Measurements from ENCODE around the gene PIP4K2A. TPM values are rescaled to one million over a fixed set of nuclear protein-coding genes. Genes with fewer than 3 reads are reported as not detected.
"Not testable (repeated sequence)": the region's sequence is repeated elsewhere in the genome, so short reads cannot be mapped to it uniquely, and the experiment has no call there.

PIP4K2A gene
- total RNA-seq, 4 donors from 2014 or later, result 29.3 to 52.4 (median 34.5) TPM

DNA sequence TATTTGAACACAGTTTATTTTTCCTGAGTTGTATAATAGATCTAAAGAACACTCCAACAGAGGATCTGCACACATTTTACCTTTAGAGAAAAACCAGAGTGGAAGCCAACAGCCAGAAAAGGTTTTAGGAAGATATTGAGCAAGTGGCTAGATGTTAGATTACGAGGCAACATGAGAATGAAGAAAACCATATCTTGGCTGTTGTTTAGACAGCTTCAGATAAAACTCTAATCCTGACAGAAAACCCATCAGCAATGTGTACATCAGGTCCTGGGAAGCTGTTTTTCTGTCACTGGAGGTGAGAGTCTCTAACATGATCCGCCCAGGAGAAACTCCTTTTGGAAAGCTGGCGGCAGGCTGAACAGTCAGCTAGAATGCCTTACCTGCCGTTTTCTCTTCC is 209.6 kb downstream of the PIP4K2A start:
- Histone ChIP-seq H3K27ac (no peak overlapping the region), H3K4me1 (peaks cover 0 to 10% (median 4%) of the 10 kb centered on the region in 4 donors)
- 83 to 91% methylated on average over 4 of the region's 4 CpGs for WGBS, 2 donors

DNA sequence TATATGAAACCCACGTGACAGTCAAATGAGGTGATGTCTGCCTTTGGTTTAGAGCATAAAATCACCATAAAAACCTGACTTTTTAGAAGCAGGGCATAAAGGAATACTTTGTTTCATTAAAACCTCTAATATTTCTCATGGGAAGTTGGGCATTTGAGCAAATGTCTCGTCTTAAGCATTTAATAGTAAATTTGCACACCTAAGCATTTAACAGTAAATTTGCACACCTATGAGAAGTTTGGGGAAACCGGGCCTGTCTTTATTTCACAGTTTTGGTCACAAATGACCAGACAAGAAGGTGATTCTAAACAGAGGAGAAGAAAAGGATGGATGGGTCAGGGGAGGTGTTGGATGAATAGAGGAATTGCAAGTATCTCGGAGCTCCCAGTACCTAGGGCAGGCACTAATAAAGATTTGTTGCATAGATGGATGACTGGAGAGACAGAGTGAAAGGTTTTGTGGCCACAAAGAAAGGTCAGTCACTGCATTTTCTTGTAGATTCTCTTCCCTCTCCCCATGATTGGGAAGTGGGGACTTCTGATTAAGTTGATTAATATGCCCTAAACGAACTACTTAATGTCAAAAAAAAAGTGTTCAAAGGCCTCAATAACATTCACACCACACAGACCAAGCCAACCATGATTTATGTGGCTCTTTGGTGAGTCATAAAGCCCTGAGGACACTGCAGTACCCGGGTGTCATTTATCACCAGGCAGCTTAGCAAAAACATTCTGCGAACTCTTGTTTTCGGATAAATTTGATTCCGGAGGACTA is 210.9 kb downstream of the PIP4K2A start:
- DNase-seq (ENCODE audit: low spot score in 2 of 2), result no peak
- Histone ChIP-seq H3K27ac (no peak overlapping the region), H3K9me3 (no peaks in the 10 kb centered on the region), H3K4me3 (no peak overlapping the region), H3K4me1 (peaks cover 0 to 10% (median 4%) of the 10 kb centered on the region in 4 donors), H3K27me3 (no peaks in the 10 kb centered on the region), H3K36me3 (no peaks in the 10 kb centered on the region)
- TF ChIP-seq POLR2A (IDR thresholded peaks at IDR 0.05) (no peak), EP300 (IDR thresholded peaks at IDR 0.05) (no peak)
- TF ChIP-seq, protein P1, sequence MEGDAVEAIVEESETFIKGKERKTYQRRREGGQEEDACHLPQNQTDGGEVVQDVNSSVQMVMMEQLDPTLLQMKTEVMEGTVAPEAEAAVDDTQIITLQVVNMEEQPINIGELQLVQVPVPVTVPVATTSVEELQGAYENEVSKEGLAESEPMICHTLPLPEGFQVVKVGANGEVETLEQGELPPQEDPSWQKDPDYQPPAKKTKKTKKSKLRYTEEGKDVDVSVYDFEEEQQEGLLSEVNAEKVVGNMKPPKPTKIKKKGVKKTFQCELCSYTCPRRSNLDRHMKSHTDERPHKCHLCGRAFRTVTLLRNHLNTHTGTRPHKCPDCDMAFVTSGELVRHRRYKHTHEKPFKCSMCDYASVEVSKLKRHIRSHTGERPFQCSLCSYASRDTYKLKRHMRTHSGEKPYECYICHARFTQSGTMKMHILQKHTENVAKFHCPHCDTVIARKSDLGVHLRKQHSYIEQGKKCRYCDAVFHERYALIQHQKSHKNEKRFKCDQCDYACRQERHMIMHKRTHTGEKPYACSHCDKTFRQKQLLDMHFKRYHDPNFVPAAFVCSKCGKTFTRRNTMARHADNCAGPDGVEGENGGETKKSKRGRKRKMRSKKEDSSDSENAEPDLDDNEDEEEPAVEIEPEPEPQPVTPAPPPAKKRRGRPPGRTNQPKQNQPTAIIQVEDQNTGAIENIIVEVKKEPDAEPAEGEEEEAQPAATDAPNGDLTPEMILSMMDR (IDR thresholded peaks at IDR 0.05), result no peak
- 52 to 72% methylated on average over 9 of the region's 9 CpGs for WGBS, 2 donors

More for the DNA sequence above, 209.6 kb downstream of the PIP4K2A start:
- Histone ChIP-seq H3K9me3 (peaks cover 0 to 9% (median 0%) of the 10 kb centered on the region in 4 donors), H3K27me3 (no peaks in the 10 kb centered on the region), H3K4me3 (no peak overlapping the region), H3K36me3 (no peaks in the 10 kb centered on the region)
- TF ChIP-seq EP300 (IDR thresholded peaks at IDR 0.05) (no peak), POLR2A (IDR thresholded peaks at IDR 0.05) (no peak)
- TF ChIP-seq, protein P1 (IDR thresholded peaks at IDR 0.05), result no peak
- no peak for DNase-seq (ENCODE audit: low spot score in 2 of 2)

DNA sequence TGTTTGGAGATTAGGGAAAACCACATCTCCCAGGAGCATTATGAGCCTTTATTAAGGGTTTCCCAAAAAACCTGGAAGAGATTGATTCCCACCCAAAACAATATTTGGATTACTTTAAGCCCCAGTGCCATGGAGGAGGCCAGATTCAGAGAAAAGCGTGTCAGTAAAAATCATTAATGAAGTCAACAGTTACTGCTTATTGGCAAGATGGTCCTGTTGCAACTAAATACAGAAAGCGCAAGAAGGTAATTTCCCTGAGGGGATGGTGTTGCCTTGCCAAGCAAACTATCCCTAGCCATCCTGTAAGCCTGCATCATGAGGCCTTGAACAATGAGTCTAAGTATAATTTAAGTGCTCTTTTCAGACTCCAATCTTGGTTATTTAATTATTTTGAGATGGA is 212.5 kb downstream of the PIP4K2A start:
- 90 to 94% methylated on average over 2 of the region's 2 CpGs for WGBS, 2 donors
- Histone ChIP-seq H3K9me3 (no peaks in the 10 kb centered on the region), H3K4me3 (no peak overlapping the region), H3K27me3 (no peaks in the 10 kb centered on the region), H3K4me1 (peaks cover 0 to 10% (median 4%) of the 10 kb centered on the region in 4 donors), H3K36me3 (no peaks in the 10 kb centered on the region), H3K27ac (no peak overlapping the region)
- no peak for DNase-seq (ENCODE audit: low spot score in 2 of 2)
- TF ChIP-seq EP300 (IDR thresholded peaks at IDR 0.05), result no peak
- no peak for TF ChIP-seq POLR2A (IDR thresholded peaks at IDR 0.05)
- TF ChIP-seq, protein P1 (IDR thresholded peaks at IDR 0.05), result no peak

DNA sequence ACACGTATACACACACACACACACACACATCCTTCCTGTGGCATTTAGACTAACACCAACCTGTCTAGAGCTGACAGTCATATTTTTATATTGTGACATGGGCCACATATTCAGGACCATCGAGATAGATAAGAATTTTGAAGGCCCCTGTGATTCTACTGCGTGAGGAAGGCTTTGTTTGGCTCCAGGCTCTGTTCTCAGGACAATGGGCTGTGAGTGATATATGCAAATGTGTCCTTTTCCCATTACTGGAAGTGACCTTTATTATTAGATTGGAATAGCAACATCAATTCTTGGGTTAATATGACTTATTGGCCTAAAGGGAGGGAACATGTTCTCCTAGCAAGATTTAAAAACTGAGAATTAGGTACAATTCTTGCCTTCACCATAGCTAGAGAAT is 213.0 kb downstream of the PIP4K2A start:
- Histone ChIP-seq H3K4me3 (no peak overlapping the region), H3K27me3 (no peaks in the 10 kb centered on the region), H3K4me1 (peaks cover 0 to 10% (median 4%) of the 10 kb centered on the region in 4 donors), H3K27ac (no peak overlapping the region), H3K36me3 (no peaks in the 10 kb centered on the region), H3K9me3 (no peaks in the 10 kb centered on the region)
- WGBS, 2 donors, result 38 to 53% methylated on average over 3 of the region's 3 CpGs
- DNase-seq (ENCODE audit: low spot score in 2 of 2), result no peak
- no peak for TF ChIP-seq POLR2A (IDR thresholded peaks at IDR 0.05)
- TF ChIP-seq EP300 (IDR thresholded peaks at IDR 0.05), result no peak
- TF ChIP-seq, protein P1 (IDR thresholded peaks at IDR 0.05), result no peak

DNA sequence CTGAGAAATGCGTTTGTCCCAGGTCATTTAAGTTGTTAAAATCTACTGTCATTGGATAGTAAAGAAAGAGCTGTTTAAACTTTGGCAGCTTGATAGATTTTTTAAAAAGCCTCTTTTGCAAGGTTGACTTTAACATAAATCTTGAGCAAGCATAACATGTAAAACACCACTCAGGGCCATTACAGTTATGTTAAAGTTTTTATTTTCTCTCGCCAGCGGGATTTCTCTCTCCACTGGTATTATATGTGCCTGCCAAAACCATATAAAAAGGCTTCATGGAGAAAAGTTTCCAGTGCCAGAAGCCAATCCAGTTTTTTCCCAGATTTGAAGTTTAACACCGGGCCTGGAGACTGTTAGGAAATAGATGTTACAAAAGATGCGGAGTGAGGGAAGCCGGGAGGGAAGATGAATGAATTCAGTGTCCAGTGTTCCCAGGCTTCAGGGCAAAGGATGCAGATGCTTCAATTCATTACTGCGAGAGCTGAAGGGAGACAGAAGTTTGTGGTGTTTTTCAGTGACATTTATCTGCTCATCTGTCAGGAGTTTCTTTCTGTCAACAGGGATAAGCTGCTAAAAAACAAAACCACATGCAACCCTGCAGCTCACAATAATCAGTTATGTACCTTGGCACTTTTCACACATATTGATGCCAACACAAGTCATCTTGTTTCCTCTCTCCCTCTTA is 213.6 kb downstream of the PIP4K2A start:
- H3K4me1 ChIP-seq, result peaks cover 0 to 10% (median 4%) of the 10 kb centered on the region in 4 donors
- H3K27me3 ChIP-seq, result no peaks in the 10 kb centered on the region
- no peak for DNase-seq (ENCODE audit: low spot score in 2 of 2)
- 34 to 42% methylated on average over 7 of the region's 7 CpGs for WGBS, 2 donors
- no peak overlapping the region for H3K4me3 ChIP-seq
- no peaks in the 10 kb centered on the region for H3K9me3 ChIP-seq
- no peak overlapping the region for H3K27ac ChIP-seq
- no peak for TF ChIP-seq EP300 (IDR thresholded peaks at IDR 0.05)
- TF ChIP-seq, protein P1 (IDR thresholded peaks at IDR 0.05), result no peak
- TF ChIP-seq POLR2A (IDR thresholded peaks at IDR 0.05), result no peak
- H3K36me3 ChIP-seq, result no peaks in the 10 kb centered on the region

DNA sequence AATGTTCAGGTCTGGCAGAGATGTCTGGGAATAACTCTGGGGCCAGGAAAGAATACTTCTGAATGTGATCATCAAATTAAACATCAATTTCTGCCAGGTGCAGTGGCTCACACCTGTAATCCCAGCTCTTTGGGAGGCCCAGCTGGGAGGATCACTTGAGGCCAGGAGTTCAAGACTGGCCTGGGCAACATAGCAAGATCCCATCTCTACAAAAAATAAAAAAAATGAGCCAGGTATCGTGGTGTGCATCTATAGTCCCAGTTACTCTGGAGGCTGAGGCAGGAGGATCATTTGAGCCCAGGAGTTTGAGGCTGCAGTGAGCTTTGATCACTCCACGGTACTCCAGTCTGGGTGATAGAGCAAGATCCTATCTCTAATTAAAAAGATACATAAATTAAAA is 214.4 kb downstream of the PIP4K2A start:
- 59 to 93% methylated on average over 2 of the region's 2 CpGs for WGBS, 2 donors
- H3K27ac ChIP-seq, H3K36me3 ChIP-seq: not testable (repeated sequence)

More for the DNA sequence above, 214.4 kb downstream of the PIP4K2A start:
- not testable (repeated sequence) for DNase-seq (ENCODE audit: low spot score in 2 of 2); H3K4me3 ChIP-seq; H3K9me3 ChIP-seq; H3K27me3 ChIP-seq
- peaks cover 0 to 10% (median 4%) of the 10 kb centered on the region in 4 donors for H3K4me1 ChIP-seq
